GM19035 (cell line): ENCODE results near the gene RIOK1.

Experiments
- ATAC-seq: cut with Tn5 transposase; IDR thresholded peaks from one replicate; pipeline ENCODE4 v1.9.1; 2021; ENCODE audit not compliant: unreplicated experiment

The RIOK1 gene

GRCh38 chr6:7406743-7407142 is 17.1 kb downstream of the RIOK1 start:
- no peak for ATAC-seq

GRCh38 chr6:7409740-7410139 is 20.1 kb downstream of the RIOK1 start:
- no peak for ATAC-seq

GRCh38 chr6:7410851-7411250 is 21.2 kb downstream of the RIOK1 start:
- ATAC-seq, result no peak

- ATAC-seq, result no peak
Measured at GRCh38 chr6:7411328-7411727, 21.7 kb downstream of the RIOK1 start.

- no peak for ATAC-seq
Measured at GRCh38 chr6:7413151-7413823, 23.7 kb downstream of the RIOK1 start.

- no peak for ATAC-seq
Measured at GRCh38 chr6:7414811-7415210, 25.2 kb downstream of the RIOK1 start.

- no peak for ATAC-seq
Measured at GRCh38 chr6:7417684-7418083, 28.1 kb downstream of the RIOK1 start.

GRCh38 chr6:7418238-7418905 is 28.8 kb downstream of the RIOK1 start:
- no peak for ATAC-seq

- ATAC-seq, result no peak
Measured at GRCh38 chr6:7419065-7419464, 29.5 kb downstream of the RIOK1 start.

GRCh38 chr6:7421066-7421465 is 31.5 kb downstream of the RIOK1 start:
- ATAC-seq, result no peak

GRCh38 chr6:7424058-7424457 is 34.5 kb downstream of the RIOK1 start:
- ATAC-seq, result no peak

GRCh38 chr6:7424967-7425807 is 35.6 kb downstream of the RIOK1 start:
- no peak for ATAC-seq

GRCh38 chr6:7425808-7426190 is 36.2 kb downstream of the RIOK1 start:
- ATAC-seq, result no peak

- no peak for ATAC-seq
Measured at GRCh38 chr6:7426447-7427169, 37.0 kb downstream of the RIOK1 start.

- ATAC-seq, result no peak
Measured at GRCh38 chr6:7431313-7431673, 41.7 kb downstream of the RIOK1 start.

- no peak for ATAC-seq
Measured at GRCh38 chr6:7431674-7432390, 42.2 kb downstream of the RIOK1 start.

GRCh38 chr6:7432391-7433120 is 42.9 kb downstream of the RIOK1 start:
- ATAC-seq, result no peak

GRCh38 chr6:7433121-7433617 is 43.6 kb downstream of the RIOK1 start:
- ATAC-seq, result no peak

- ATAC-seq, result no peak
Measured at GRCh38 chr6:7434672-7435071, 45.1 kb downstream of the RIOK1 start.

- ATAC-seq, result no peak
Measured at GRCh38 chr6:7438011-7438410, 48.4 kb downstream of the RIOK1 start.
